Kidney (tissue), 14 donors: Measurements from ENCODE around the gene AGBL4. TPM values are rescaled to one million over a fixed set of nuclear protein-coding genes. Genes with fewer than 3 reads are reported as not detected.

Experiments
- DNase-seq, 5 donors: peaks; one replicate each; pipeline ENCODE4 v3.0.0-alpha.2; 2013 to 2020
- FAIRE-seq: peaks from 2 replicates; lab custom pipeline; 2012; peaks lifted over from hg19 to GRCh38; lab: Jason Lieb, UNC
- H3K27ac ChIP-seq, 2 donors: one replicate each; pipeline ENCODE4 v1.7.0; 2013; ENCODE audit warnings: low read depth in 2 of 2, low read length in 2 of 2, inconsistent platforms in 1 of 2
- H3K27me3 ChIP-seq: one replicate; pipeline ENCODE4 v1.7.1; 2013; ENCODE audit warnings: low read length, inconsistent platforms; ENCODE audit not compliant: control insufficient read depth, insufficient read depth
- H3K36me3 ChIP-seq, 3 donors: one replicate each; pipeline versions ENCODE4 v1.7.0 to v1.7.1; 2013; ENCODE audit warnings: low read length in 3 of 3, control low read depth in 1 of 3, inconsistent platforms in 1 of 3; ENCODE audit not compliant: insufficient read depth in 3 of 3, control insufficient read depth in 2 of 3
- H3K4me1 ChIP-seq, 3 donors: one replicate each; pipeline versions ENCODE4 v1.7.0 to v1.7.1; 2013; ENCODE audit warnings: low read length in 3 of 3, inconsistent platforms in 1 of 3, low read depth in 1 of 3; ENCODE audit not compliant: control insufficient read depth in 2 of 3, insufficient read depth in 2 of 3
- H3K4me3 ChIP-seq, 3 donors: one replicate each; pipeline versions ENCODE4 v1.7.0 to v1.8.1; 2013; ENCODE audit warnings: low read length in 3 of 3, control low read depth in 1 of 3, inconsistent platforms in 1 of 3
- H3K9ac ChIP-seq, 3 donors: one replicate each; pipeline versions ENCODE4 v1.7.0 to v1.7.1; 2013; ENCODE audit warnings: low read length in 3 of 3, control low read depth in 1 of 3, inconsistent platforms in 1 of 3
- H3K9me3 ChIP-seq, 3 donors: one replicate each; pipeline versions ENCODE4 v1.7.0 to v1.7.1; 2013; ENCODE audit warnings: low read length in 3 of 3, control low read depth in 1 of 3, inconsistent platforms in 1 of 3; ENCODE audit not compliant: control insufficient read depth in 2 of 3, insufficient read depth in 1 of 3
- intact Hi-C: fragments of 100-400 bp; cut with DNase I; formaldehyde crosslinking; loops from one replicate; pipeline ENCODE4 v1.11.1; 2022
- polyA plus RNA-seq: library from polyadenylated mRNA; stranded (reverse); fragments of 350-450 nt; fragmentation: Illumina TruSeq; extraction: RNeasy Lipid Tissue Mini Kit (QIAGEN cat#74804); gene quantifications from one replicate; pipeline ENCODE4 v1.2.3, GENCODE V29; 2014; ENCODE audit warnings: low read depth, low replicate concordance; ENCODE audit not compliant: insufficient read depth
- total RNA-seq: library from RNA; stranded (reverse); fragmentation: NEBNext Ultra II Directional; extraction: Animal tissue kit (Norgen Biotek cat#: 25700); gene quantifications from one replicate; pipeline ENCODE4 v1.2.1, GENCODE V29; 2021
- TF ChIP-seq, protein P1 (sequence below): IDR thresholded peaks from 3 replicates; pipeline ENCODE4 v1.5.1; 2012; ENCODE audit warnings: mild to moderate bottlenecking, moderate library complexity, borderline replicate concordance; ENCODE audit not compliant: insufficient read depth; ENCODE audit errors: extremely low read depth
- donor health status: control.
- donor health status: control.
- donor health status: control.
- donor health status: control.
- donor health status: control.
- donor health status: DM: yes; HTN: yes; CAD: no.
- donor health status: Normal renal cell carcinoma (clear cell type).

Gene AGBL4
- total and polyA plus RNA-seq, 2 donors from 2014 or later, result 1.5 to 2.7 TPM

DNA sequence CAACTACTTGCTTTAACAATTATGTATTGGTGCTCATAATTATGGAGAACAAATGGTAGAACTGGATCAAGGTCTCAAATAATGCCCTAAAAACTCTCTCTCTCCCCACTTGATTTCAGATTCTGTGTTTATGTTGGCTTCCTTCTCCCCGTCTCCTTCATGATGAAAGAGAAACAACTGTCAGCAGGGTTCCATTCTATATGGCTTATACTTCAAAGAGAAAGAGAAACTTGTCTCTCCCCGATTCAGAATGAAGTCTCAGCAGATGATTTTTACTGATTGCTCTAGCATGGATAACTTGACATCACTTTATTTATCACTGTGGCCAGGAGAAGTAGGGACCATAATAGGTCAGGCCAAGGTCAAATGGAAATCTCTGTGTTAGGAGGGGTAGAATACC, 575.6 kb downstream of the AGBL4 start:
- intact Hi-C loops, result no loop called here
- Histone ChIP-seq H3K27ac (no peak overlapping the region), H3K4me1 (no peaks in the 10 kb centered on the region), H3K9ac (no peak overlapping the region), H3K9me3 (no peaks in the 10 kb centered on the region), H3K4me3 (no peak overlapping the region), H3K36me3 (no peaks in the 10 kb centered on the region), H3K27me3 (no peaks in the 10 kb centered on the region)
- TF ChIP-seq, protein P1, sequence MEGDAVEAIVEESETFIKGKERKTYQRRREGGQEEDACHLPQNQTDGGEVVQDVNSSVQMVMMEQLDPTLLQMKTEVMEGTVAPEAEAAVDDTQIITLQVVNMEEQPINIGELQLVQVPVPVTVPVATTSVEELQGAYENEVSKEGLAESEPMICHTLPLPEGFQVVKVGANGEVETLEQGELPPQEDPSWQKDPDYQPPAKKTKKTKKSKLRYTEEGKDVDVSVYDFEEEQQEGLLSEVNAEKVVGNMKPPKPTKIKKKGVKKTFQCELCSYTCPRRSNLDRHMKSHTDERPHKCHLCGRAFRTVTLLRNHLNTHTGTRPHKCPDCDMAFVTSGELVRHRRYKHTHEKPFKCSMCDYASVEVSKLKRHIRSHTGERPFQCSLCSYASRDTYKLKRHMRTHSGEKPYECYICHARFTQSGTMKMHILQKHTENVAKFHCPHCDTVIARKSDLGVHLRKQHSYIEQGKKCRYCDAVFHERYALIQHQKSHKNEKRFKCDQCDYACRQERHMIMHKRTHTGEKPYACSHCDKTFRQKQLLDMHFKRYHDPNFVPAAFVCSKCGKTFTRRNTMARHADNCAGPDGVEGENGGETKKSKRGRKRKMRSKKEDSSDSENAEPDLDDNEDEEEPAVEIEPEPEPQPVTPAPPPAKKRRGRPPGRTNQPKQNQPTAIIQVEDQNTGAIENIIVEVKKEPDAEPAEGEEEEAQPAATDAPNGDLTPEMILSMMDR, result no peak
- no peak for DNase-seq
- no peak for FAIRE-seq

DNA sequence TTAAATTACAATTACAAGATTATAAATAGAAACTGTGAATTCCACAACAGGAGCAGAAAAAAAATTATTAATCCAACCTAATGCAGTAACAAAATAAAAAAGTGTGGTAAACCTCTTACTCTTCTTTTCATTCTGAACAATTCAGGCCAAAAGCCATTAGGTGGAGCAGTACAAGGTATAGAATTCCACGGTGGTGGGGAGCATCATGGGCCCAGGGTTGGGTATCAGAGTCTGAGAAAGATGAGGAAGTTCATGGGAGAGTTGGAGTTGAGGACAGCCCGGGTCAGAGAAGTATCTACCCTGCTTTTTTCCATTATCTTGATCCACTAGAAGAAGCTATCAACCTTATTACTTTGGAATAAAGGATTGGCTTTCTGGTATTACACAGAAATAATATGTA, 586.9 kb downstream of the AGBL4 start:
- no peak overlapping the region for H3K4me3 ChIP-seq
- peaks cover 0 to 18% (median 0%) of the 10 kb centered on the region in 3 donors for H3K9me3 ChIP-seq
- DNase-seq (no peak), FAIRE-seq (no peak)
- intact Hi-C loops, result no loop called here
- TF ChIP-seq, protein P1, result no peak
- H3K36me3 ChIP-seq, result no peaks in the 10 kb centered on the region
- H3K27me3 ChIP-seq, result no peaks in the 10 kb centered on the region
- no peak overlapping the region for H3K27ac ChIP-seq
- H3K9ac ChIP-seq, result no peak overlapping the region
- H3K4me1 ChIP-seq, result no peaks in the 10 kb centered on the region

DNA sequence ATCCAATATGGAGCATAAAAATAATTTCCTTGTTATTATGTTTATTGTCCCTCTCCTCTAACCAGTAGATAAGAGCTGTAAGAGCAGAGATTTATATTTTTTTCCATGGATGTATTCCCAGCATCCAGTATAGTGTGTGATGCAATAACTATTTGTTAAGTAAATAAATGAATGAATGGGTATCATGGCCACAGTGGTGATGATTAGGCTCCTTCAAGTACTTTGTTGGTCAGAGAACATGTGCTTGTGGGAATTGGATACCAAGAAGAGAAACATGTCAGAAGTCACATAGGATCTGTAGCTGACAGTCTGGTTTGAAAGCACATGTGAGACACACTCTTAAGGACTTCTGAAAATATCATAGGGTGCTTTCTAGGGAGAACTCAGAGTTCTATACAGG, 588.5 kb downstream of the AGBL4 start:
- intact Hi-C loops, result no loop called here
- TF ChIP-seq, protein P1, result no peak
- H3K4me3 ChIP-seq, result no peak overlapping the region
- H3K27me3 ChIP-seq, result no peaks in the 10 kb centered on the region
- no peak overlapping the region for H3K9ac ChIP-seq
- H3K27ac ChIP-seq, result no peak overlapping the region
- H3K36me3 ChIP-seq, result no peaks in the 10 kb centered on the region
- FAIRE-seq (no peak), DNase-seq (no peak)
- no peaks in the 10 kb centered on the region for H3K4me1 ChIP-seq
- H3K9me3 ChIP-seq, result peaks cover 0 to 6% (median 0%) of the 10 kb centered on the region in 3 donors

DNA sequence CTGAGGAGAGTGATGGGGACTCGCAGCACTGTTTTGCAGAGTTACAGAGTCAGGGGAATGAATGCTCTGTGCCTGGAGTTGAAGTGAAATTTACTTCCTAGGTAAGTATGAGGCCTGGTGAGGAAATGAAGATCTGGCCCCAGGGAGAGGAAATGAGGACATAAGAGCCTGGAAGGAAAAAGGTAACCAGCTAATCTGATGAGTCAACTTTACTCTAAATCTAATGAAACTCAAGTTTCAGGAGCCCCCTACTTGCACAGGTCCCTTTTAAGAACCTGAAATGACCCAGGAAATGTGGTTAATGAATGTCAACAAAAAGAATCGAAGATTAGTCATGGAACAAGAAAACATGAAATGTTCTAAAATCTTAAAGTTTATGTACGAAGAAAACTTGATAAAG, 599.0 kb downstream of the AGBL4 start:
- FAIRE-seq (no peak), DNase-seq (no peak)
- TF ChIP-seq, protein P1, result no peak
- no peak overlapping the region for H3K9ac ChIP-seq
- H3K4me1 ChIP-seq, result no peaks in the 10 kb centered on the region
- H3K27ac ChIP-seq, result no peak overlapping the region
- H3K4me3 ChIP-seq, result no peak overlapping the region
- H3K9me3 ChIP-seq, result no peaks in the 10 kb centered on the region
- H3K27me3 ChIP-seq, result no peaks in the 10 kb centered on the region
- H3K36me3 ChIP-seq, result no peaks in the 10 kb centered on the region
- intact Hi-C loops, result no loop called here
